Measurements from ENCODE around the gene THADA. TPM values are rescaled to one million over a fixed set of nuclear protein-coding genes. Genes with fewer than 3 reads are reported as not detected.

THADA gene
- polyA plus RNA-seq, 3 donors: 7.3 to 11.2 (median 9.7) TPM

DNA sequence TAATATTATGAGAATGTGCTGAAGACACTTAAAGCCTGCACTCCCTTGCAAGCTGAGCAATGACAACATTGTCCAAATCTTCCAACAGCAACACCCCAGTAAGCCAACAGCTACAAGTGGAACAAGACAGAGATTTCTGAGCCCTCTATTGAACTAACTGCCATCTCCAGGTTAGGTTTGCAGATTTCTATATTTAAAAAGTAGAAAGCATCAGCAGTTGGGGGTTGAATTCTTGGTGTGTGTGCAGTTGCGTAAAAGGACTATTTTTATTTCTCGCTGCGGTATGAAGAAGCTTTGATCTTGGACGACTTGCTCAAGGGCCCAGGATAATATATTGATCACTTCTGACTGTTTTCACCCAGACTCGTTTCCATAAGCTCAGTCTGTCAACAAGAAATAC, 263.2 kb downstream of the THADA start:
- peak overlapping the region in 1 of 3 experiments; percentile 49 for H3K4me3 ChIP-seq (replicated peaks in 1 of 3; ENCODE audit: low read depth in 2 of 3, low read length in 3 of 3)
- no peak overlapping the region for H2AFZ ChIP-seq (ENCODE audit: insufficient read depth, low read depth, low read length, poor library complexity, severe bottlenecking)
- 0% methylated on average over 3 of the region's 5 CpGs for WGBS (ENCODE audit: insufficient coverage)
- no peaks in the 10 kb centered on the region for H3K27me3 ChIP-seq (ENCODE audit: control insufficient read depth in 2 of 2, insufficient read depth in 2 of 2, low read length in 2 of 2)
- Mint-ChIP-seq H3K27me3 (ENCODE audit: low read depth in 3 of 3) (peaks cover 0 to 2% (median 0%) of the 10 kb centered on the region in 3 donors), H3K27ac (peak overlapping the region; percentile 80 to 91 (median 89)), H3K36me3 (peaks cover 6 to 13% of the 10 kb centered on the region in 2 donors), H3K9me3 (peaks cover 0 to 1% (median 0%) of the 10 kb centered on the region in 7 donors), H3K4me1 (peaks cover 57% of the 10 kb centered on the region), H3K4me3 (peak overlapping the region in 1 of 2 donors; percentile 67)
- H3K9ac ChIP-seq (ENCODE audit: insufficient read depth, low read length, poor library complexity, severe bottlenecking): no peak overlapping the region
- H3K79me2 ChIP-seq (ENCODE audit: insufficient read depth, low read length): peaks cover 7% of the 10 kb centered on the region
- intact Hi-C loops (cut with micrococcal nuclease): no loop called here
- no peaks in the 10 kb centered on the region for H3K9me3 ChIP-seq (replicated peaks in 1 of 2; ENCODE audit: control insufficient read depth in 1 of 2, insufficient read depth in 1 of 2, low read length in 2 of 2)
- peak overlapping the region in 1 of 2 donors; percentile 76 for H3K27ac ChIP-seq (ENCODE audit: low read depth in 1 of 2, low read length in 2 of 2)
- H4K20me1 ChIP-seq (ENCODE audit: insufficient read depth, low read length): no peaks in the 10 kb centered on the region
- peak overlapping the region; percentile 52 for H3K4me2 ChIP-seq (replicated peaks; ENCODE audit: extremely low read depth, low read length, poor library complexity, severe bottlenecking)
- no peaks in the 10 kb centered on the region for H3K36me3 ChIP-seq (replicated peaks in 1 of 2; ENCODE audit: control insufficient read depth in 1 of 2, insufficient read depth in 2 of 2, low read length in 2 of 2)
- no peak for DNase-seq
- no peak for TF ChIP-seq CTCF (IDR thresholded peaks at IDR 0.05)
- peaks cover 44 to 54% of the 10 kb centered on the region in 2 donors for H3K4me1 ChIP-seq (ENCODE audit: control insufficient read depth in 1 of 2, insufficient read depth in 2 of 2, low read length in 2 of 2)

- no CpG with 5 or more reads among the region's 1 CpG for WGBS (ENCODE audit: insufficient coverage)
- Histone ChIP-seq H3K9ac (ENCODE audit: insufficient read depth, low read length, poor library complexity, severe bottlenecking) (no peak overlapping the region), H4K20me1 (ENCODE audit: insufficient read depth, low read length) (no peaks in the 10 kb centered on the region), H3K9me3 (replicated peaks in 1 of 2; ENCODE audit: control insufficient read depth in 1 of 2, insufficient read depth in 1 of 2, low read length in 2 of 2) (no peaks in the 10 kb centered on the region), H3K4me1 (ENCODE audit: control insufficient read depth in 1 of 2, insufficient read depth in 2 of 2, low read length in 2 of 2) (peaks cover 56 to 66% of the 10 kb centered on the region in 2 donors), H3K27ac (ENCODE audit: low read depth in 1 of 2, low read length in 2 of 2) (peak overlapping the region in 1 of 2 donors; percentile 27), H3K79me2 (ENCODE audit: insufficient read depth, low read length) (peaks cover 7% of the 10 kb centered on the region), H3K36me3 (replicated peaks in 1 of 2; ENCODE audit: control insufficient read depth in 1 of 2, insufficient read depth in 2 of 2, low read length in 2 of 2) (no peaks in the 10 kb centered on the region), H2AFZ (ENCODE audit: insufficient read depth, low read depth, low read length, poor library complexity, severe bottlenecking) (no peak overlapping the region), H3K27me3 (ENCODE audit: control insufficient read depth in 2 of 2, insufficient read depth in 2 of 2, low read length in 2 of 2) (no peaks in the 10 kb centered on the region), H3K4me3 (replicated peaks in 1 of 3; ENCODE audit: low read depth in 2 of 3, low read length in 3 of 3) (no peak overlapping the region), H3K4me2 (replicated peaks; ENCODE audit: extremely low read depth, low read length, poor library complexity, severe bottlenecking) (peak overlapping the region; percentile 3)
- Mint-ChIP-seq H3K9me3 (peaks cover 0 to 2% (median 0%) of the 10 kb centered on the region in 7 donors), H3K27me3 (ENCODE audit: low read depth in 3 of 3) (peaks cover 0 to 2% (median 0%) of the 10 kb centered on the region in 3 donors), H3K4me1 (peaks cover 61% of the 10 kb centered on the region), H3K27ac (peak overlapping the region; percentile 23 to 88 (median 59)), H3K4me3 (no peak overlapping the region), H3K36me3 (peaks cover 5% of the 10 kb centered on the region in 2 donors)
- peak; percentile 41 to 70 (median 50) for DNase-seq
- intact Hi-C loops (cut with micrococcal nuclease): no loop called here
- no peak for TF ChIP-seq CTCF (IDR thresholded peaks at IDR 0.05)
Measured at GRCh38 chr2:43331422-43331821, 264.4 kb downstream of the THADA start.

All from CD14-positive monocyte (primary cell).